Spleen (tissue), 11 donors: ENCODE measurements around the gene DAZAP1. TPM values are rescaled to one million over a fixed set of nuclear protein-coding genes. Genes with fewer than 3 reads are reported as not detected.
A peak's percentile ranks its signal among the peaks of the same experiment; 100 is the strongest.

ENCODE experiments used
- DNase-seq: peaks from one replicate; pipeline ENCODE4 v3.0.0-alpha.2; 2020
- H3K27ac ChIP-seq, 8 donors: fragments of 200-600 bp; sonication (generic) in 7 of 8; 1 replicate in 4 of 8; 2 replicates in 4 of 8; pipeline versions ENCODE4 v1.5.0 to v1.8.0; 2016 to 2021; ENCODE audit warnings: inconsistent platforms in 4 of 8, mild to moderate bottlenecking in 4 of 8, moderate library complexity in 1 of 8
- H3K27me3 ChIP-seq, 7 donors: fragments of 200-600 bp; sonication (generic) in 6 of 7; replicated peaks in 1 of 7; 1 replicate in 4 of 7; 2 replicates in 3 of 7; pipeline versions ENCODE4 v1.5.0 to v1.8.0; 2016 to 2021; ENCODE audit warnings: inconsistent platforms in 3 of 7, mild to moderate bottlenecking in 1 of 7
- H3K36me3 ChIP-seq, 6 donors: fragments of 200-600 bp; sonication (generic) in 5 of 6; 1 replicate in 4 of 6; 2 replicates in 2 of 6; pipeline versions ENCODE4 v1.5.0 to v1.8.0; 2016 to 2021; ENCODE audit warnings: inconsistent platforms in 2 of 6
- H3K4me1 ChIP-seq, 6 donors: fragments of 200-600 bp; sonication (generic) in 5 of 6; 1 replicate in 3 of 6; 2 replicates in 3 of 6; pipeline versions ENCODE4 v1.5.0 to v1.8.0; 2016 to 2021; ENCODE audit warnings: inconsistent platforms in 3 of 6
- H3K4me3 ChIP-seq, 8 donors: fragments of 200-600 bp; sonication (generic) in 7 of 8; 1 replicate in 4 of 8; 2 replicates in 4 of 8; pipeline versions ENCODE4 v1.5.0 to v1.8.0; 2016 to 2021; ENCODE audit warnings: inconsistent platforms in 4 of 8, mild to moderate bottlenecking in 4 of 8, moderate library complexity in 2 of 8
- H3K9me3 ChIP-seq, 8 donors: fragments of 200-600 bp; sonication (generic) in 7 of 8; 1 replicate in 4 of 8; 2 replicates in 4 of 8; pipeline versions ENCODE4 v1.5.0 to v1.8.0; 2016 to 2021; ENCODE audit warnings: inconsistent platforms in 4 of 8
- POLR2A ChIP-seq, 3 donors: fragments of 450-650 bp; IDR thresholded peaks; one replicate each; pipeline ENCODE4 v1.5.1; 2017; ENCODE audit warnings: antibody characterized with exemption in 3 of 3, mild to moderate bottlenecking in 1 of 3
- POLR2AphosphoS5 ChIP-seq, 3 donors: sonication (generic); formaldehyde crosslinking; IDR thresholded peaks; one replicate each; pipeline ENCODE4 v1.5.1; 2017; ENCODE audit warnings: antibody characterized with exemption in 3 of 3
- WGBS, 5 donors: extraction: QIAGEN DNeasy Blood & Tissue Kit in 3 of 5; methylation state at CpG; one replicate each; pipeline versions ENCODE4 v1.1.5 to v1.1.7; 2013 to 2018; 5-methylcytosine and 5-hydroxymethylcytosine counted together
- intact Hi-C: fragments of 100-400 bp; cut with DNase I; formaldehyde crosslinking; loops from one replicate; pipeline ENCODE4 v1.15.0; 2023; ENCODE audit warnings: low total_unique reads
- polyA plus RNA-seq, 3 donors: library from polyadenylated mRNA; stranded (reverse); fragments of 200-250 nt; gene quantifications; one replicate each; pipeline ENCODE4 v1.2.1, GENCODE V29; 2013
- total RNA-seq, 7 donors: library from RNA; depleted of rRNA in 3 of 7; stranded (reverse); fragments of >200 nt in 3 of 7; fragmentation: NEBNext Ultra II Directional in 4 of 7; extraction: Animal tissue kit (Norgen Biotek cat#: 25700) in 4 of 7; gene quantifications; one replicate each; pipeline versions ENCODE4 v1.1.0 to v1.2.1, GENCODE V29; 2016 to 2021
- TF ChIP-seq, protein P1 (sequence below), 11 experiments: fragments of 200-600 bp in 7 of 11; fragments of 450-650 bp in 4 of 11; sonication (generic) in 4 of 11; IDR thresholded peaks in 8 of 11; conservative IDR thresholded peaks in 3 of 11; 1 replicate in 7 of 11; 2 replicates in 4 of 11; pipeline versions ENCODE4 v1.4.0 to v1.8.0; 2016 to 2021; ENCODE audit warnings: antibody characterized with exemption in 11 of 11, inconsistent platforms in 4 of 11, mild to moderate bottlenecking in 1 of 11
- donor health status: healthy with polysubstance abuse.
- donor health status: DM: no; HTN: no; CAD: no; lungs with moderate emphysema.
- donor health status: DM: no; HTN: no; CAD: no.
- donor health status: Bipolar disorder and iron deficiency.
- donor health status: healthy.
- donor health status: DM: no; HTN: no; CAD: no.
- donor health status: DM: yes; HTN: yes; CAD: no.

DAZAP1 gene
- total and polyA plus RNA-seq, 10 donors, result 43.8 to 137 (median 99.6) TPM

- DNase-seq, result no peak
Measured at GRCh38 chr19:1366899-1367870, 40.2 kb upstream of the DAZAP1 start.

DNA sequence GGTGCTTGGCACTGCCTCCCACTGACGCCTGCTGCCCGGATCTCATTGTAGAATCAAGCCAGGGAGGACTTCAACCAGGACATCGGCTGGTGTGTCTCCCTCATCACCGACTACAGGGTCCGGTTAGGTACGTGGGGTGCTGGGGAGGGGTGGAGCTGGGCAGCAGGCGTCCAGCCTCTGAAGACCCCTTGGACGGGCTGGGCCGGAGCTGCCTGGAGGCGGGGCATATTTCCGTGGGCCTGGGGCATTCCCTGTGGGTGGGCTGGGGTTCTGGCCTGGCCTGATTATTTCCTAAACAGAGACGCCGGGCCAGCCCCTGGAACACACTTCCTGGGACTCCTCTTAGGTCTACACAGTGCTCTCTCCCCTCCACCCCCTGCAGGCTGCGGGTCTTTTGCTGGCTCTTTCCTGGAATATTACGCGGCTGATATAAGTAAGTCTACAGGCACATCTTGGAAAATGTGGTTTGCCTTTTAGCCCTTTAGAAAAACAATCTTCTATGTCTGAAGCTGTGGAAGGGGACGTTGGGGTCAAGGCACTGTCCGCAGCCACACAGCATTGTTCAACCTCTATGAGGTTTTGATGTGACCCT is 38.1 kb upstream of the DAZAP1 start:
- WGBS, 5 donors, result 96 to 99% (median 97%) methylated on average over 7 to 18 of the region's 18 CpGs
- TF ChIP-seq, protein P1, sequence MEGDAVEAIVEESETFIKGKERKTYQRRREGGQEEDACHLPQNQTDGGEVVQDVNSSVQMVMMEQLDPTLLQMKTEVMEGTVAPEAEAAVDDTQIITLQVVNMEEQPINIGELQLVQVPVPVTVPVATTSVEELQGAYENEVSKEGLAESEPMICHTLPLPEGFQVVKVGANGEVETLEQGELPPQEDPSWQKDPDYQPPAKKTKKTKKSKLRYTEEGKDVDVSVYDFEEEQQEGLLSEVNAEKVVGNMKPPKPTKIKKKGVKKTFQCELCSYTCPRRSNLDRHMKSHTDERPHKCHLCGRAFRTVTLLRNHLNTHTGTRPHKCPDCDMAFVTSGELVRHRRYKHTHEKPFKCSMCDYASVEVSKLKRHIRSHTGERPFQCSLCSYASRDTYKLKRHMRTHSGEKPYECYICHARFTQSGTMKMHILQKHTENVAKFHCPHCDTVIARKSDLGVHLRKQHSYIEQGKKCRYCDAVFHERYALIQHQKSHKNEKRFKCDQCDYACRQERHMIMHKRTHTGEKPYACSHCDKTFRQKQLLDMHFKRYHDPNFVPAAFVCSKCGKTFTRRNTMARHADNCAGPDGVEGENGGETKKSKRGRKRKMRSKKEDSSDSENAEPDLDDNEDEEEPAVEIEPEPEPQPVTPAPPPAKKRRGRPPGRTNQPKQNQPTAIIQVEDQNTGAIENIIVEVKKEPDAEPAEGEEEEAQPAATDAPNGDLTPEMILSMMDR (IDR thresholded peaks at IDR 0.05 in 8 of 11, conservative IDR thresholded peaks at IDR 0.05 in 3 of 11), result no peak
- TF ChIP-seq POLR2A (IDR thresholded peaks at IDR 0.05), result no peak
- TF ChIP-seq POLR2AphosphoS5 (IDR thresholded peaks at IDR 0.05), result no peak
- intact Hi-C loops, result no loop called here
- Histone ChIP-seq H3K27ac (no peak overlapping the region), H3K36me3 (peaks cover 0 to 99% (median 61%) of the 10 kb centered on the region in 6 donors), H3K27me3 (no peaks in the 10 kb centered on the region), H3K4me3 (no peak overlapping the region), H3K9me3 (no peaks in the 10 kb centered on the region), H3K4me1 (peaks cover 9 to 50% (median 22%) of the 10 kb centered on the region in 6 donors)
- no peak for DNase-seq

More at GRCh38 chr19:1366899-1367870, 40.2 kb upstream of the DAZAP1 start:
- Histone ChIP-seq H3K9me3 (no peaks in the 10 kb centered on the region), H3K27me3 (no peaks in the 10 kb centered on the region), H3K4me3 (no peak overlapping the region), H3K27ac (no peak overlapping the region), H3K36me3 (peaks cover 0 to 97% (median 53%) of the 10 kb centered on the region in 6 donors), H3K4me1 (peaks cover 12 to 50% (median 25%) of the 10 kb centered on the region in 6 donors)
- intact Hi-C loops, result no loop called here
- 51 to 74% (median 66%) methylated on average over 25 to 35 of the region's 35 CpGs for WGBS, 5 donors
- TF ChIP-seq, protein P1 (IDR thresholded peaks at IDR 0.05 in 8 of 11, conservative IDR thresholded peaks at IDR 0.05 in 3 of 11), result no peak
- TF ChIP-seq POLR2AphosphoS5 (IDR thresholded peaks at IDR 0.05), result peak in 1 of 3 donors; percentile 36

DNA sequence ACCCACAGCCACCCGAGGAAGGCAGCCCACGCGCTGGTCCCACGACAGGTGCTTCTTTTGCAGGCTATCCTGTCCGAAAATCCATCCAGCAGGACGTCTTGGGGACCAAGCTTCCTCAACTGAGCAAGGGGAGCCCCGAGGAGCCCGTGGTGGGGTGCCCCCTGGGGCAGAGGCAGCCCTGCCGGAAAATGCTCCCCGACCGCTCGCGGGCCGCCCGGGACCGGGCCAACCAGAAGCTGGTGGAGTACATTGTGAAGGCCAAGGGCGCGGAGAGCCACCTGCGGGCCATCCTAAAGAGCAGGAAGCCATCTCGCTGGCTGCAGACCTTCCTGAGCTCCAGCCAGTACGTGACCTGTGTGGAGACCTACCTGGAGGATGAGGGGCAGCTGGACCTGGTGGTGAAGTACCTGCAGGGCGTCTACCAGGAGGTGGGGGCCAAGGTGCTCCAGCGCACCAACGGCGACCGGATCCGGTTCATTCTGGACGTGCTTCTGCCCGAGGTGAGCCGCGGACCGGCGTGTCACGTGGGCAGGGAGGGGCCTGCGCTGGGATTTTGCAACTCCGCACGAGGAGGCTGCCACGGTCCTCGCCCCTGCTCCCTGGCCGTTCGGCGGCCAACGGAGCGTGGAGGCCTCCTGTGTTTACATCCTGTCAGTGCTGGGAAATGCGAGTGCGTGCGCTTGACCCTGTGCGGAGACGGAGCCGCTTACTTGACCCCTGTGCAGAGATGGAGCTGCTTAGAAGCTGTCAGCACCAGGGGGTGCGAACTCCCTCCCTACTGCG is 36.6 kb upstream of the DAZAP1 start:
- TF ChIP-seq, protein P1 (IDR thresholded peaks at IDR 0.05 in 8 of 11, conservative IDR thresholded peaks at IDR 0.05 in 3 of 11), result no peak
- TF ChIP-seq POLR2A (IDR thresholded peaks at IDR 0.05) (no peak), POLR2AphosphoS5 (IDR thresholded peaks at IDR 0.05) (peak in 2 of 3 donors; percentile 12 to 24)
- Histone ChIP-seq H3K36me3 (peaks cover 0 to 93% (median 62%) of the 10 kb centered on the region in 6 donors), H3K27me3 (no peaks in the 10 kb centered on the region), H3K4me3 (no peak overlapping the region), H3K9me3 (no peaks in the 10 kb centered on the region), H3K4me1 (peaks cover 9 to 51% (median 23%) of the 10 kb centered on the region in 6 donors), H3K27ac (no peak overlapping the region)
- WGBS, 5 donors, result 91 to 94% (median 91%) methylated on average over 37 to 52 of the region's 52 CpGs
- intact Hi-C loops, result loop anchor here (10.0 kb wide), 1 partner anchor 86 kb away; the partner anchor contains the start of gene EFNA2
- DNase-seq, result no peak
